ENCODE measurements around the gene RNF223.

Gene RNF223

GRCh38 chr1:1065265-1065939, 8.7 kb downstream of the RNF223 start:
- Histone ChIP-seq H3K27ac (ENCODE audit: low read depth, low read length, poor library complexity, severe bottlenecking) (no peak overlapping the region), H3K4me1 (ENCODE audit: insufficient read depth, low read length, severe bottlenecking) (peaks cover 6% of the 10 kb centered on the region), H3F3A (ENCODE audit: insufficient read depth, low read length) (no peaks in the 10 kb centered on the region), H3K36me3 (ENCODE audit: insufficient read depth, low read length) (no peaks in the 10 kb centered on the region; the same call in 1 of the 2 replicates), H2AFZ (ENCODE audit: low read length) (no peak overlapping the region), H3K9me2 (ENCODE audit: low read depth, low read length) (no peaks in the 10 kb centered on the region), H3K27me3 (ENCODE audit: insufficient read depth, low read length) (peaks cover 4% of the 10 kb centered on the region; the same call in 1 of the 2 replicates), H3K4me2 (ENCODE audit: low read length) (no peak overlapping the region), H3K9ac (ENCODE audit: low read length) (no peak overlapping the region), H4K20me1 (ENCODE audit: insufficient read depth, low read length) (no peaks in the 10 kb centered on the region), H3K4me3 (ENCODE audit: low read depth, low read length, poor library complexity, severe bottlenecking) (no peak overlapping the region), H3K79me2 (ENCODE audit: insufficient read depth, low read length) (no peaks in the 10 kb centered on the region), H3K9me3 (ENCODE audit: low read length) (no peaks in the 10 kb centered on the region)
- no peak for TF ChIP-seq CTCF (IDR thresholded peaks at IDR 0.05; ENCODE audit: low read length)
- TF ChIP-seq EZH2 (IDR thresholded peaks at IDR 0.05; ENCODE audit: borderline replicate concordance, low read length), result no peak

GRCh38 chr1:1063945-1064831, 9.9 kb downstream of the RNF223 start:
- no peak overlapping the region for H3K9ac ChIP-seq (ENCODE audit: low read length)
- no peaks in the 10 kb centered on the region; the same call in 1 of the 2 replicates for H3K36me3 ChIP-seq (ENCODE audit: insufficient read depth, low read length)
- H3K9me2 ChIP-seq (ENCODE audit: low read depth, low read length), result no peaks in the 10 kb centered on the region
- H4K20me1 ChIP-seq (ENCODE audit: insufficient read depth, low read length), result no peaks in the 10 kb centered on the region
- no peaks in the 10 kb centered on the region for H3K79me2 ChIP-seq (ENCODE audit: insufficient read depth, low read length)
- H3K27me3 ChIP-seq (ENCODE audit: insufficient read depth, low read length), result peaks cover 4% of the 10 kb centered on the region; the same call in 1 of the 2 replicates
- no peak overlapping the region for H3K4me2 ChIP-seq (ENCODE audit: low read length)
- H3K27ac ChIP-seq (ENCODE audit: low read depth, low read length, poor library complexity, severe bottlenecking), result no peak overlapping the region
- no peaks in the 10 kb centered on the region for H3F3A ChIP-seq (ENCODE audit: insufficient read depth, low read length)
- peak; percentile 86 for TF ChIP-seq CTCF (IDR thresholded peaks at IDR 0.05; ENCODE audit: low read length)
- no peak for TF ChIP-seq EZH2 (IDR thresholded peaks at IDR 0.05; ENCODE audit: borderline replicate concordance, low read length)
- peaks cover 6% of the 10 kb centered on the region for H3K4me1 ChIP-seq (ENCODE audit: insufficient read depth, low read length, severe bottlenecking)
- H3K9me3 ChIP-seq (ENCODE audit: low read length), result no peaks in the 10 kb centered on the region
- H3K4me3 ChIP-seq (ENCODE audit: low read depth, low read length, poor library complexity, severe bottlenecking), result no peak overlapping the region
- H2AFZ ChIP-seq (ENCODE audit: low read length), result no peak overlapping the region

- Histone ChIP-seq H2AFZ (ENCODE audit: low read length) (no peak overlapping the region), H3K4me3 (ENCODE audit: low read depth, low read length, poor library complexity, severe bottlenecking) (no peak overlapping the region), H3K4me2 (ENCODE audit: low read length) (no peak overlapping the region), H3K9ac (ENCODE audit: low read length) (no peak overlapping the region), H3K9me2 (ENCODE audit: low read depth, low read length) (no peaks in the 10 kb centered on the region), H3K27me3 (ENCODE audit: insufficient read depth, low read length) (peaks cover 4% of the 10 kb centered on the region; the same call in 1 of the 2 replicates), H3K79me2 (ENCODE audit: insufficient read depth, low read length) (no peaks in the 10 kb centered on the region), H3K9me3 (ENCODE audit: low read length) (no peaks in the 10 kb centered on the region), H3K4me1 (ENCODE audit: insufficient read depth, low read length, severe bottlenecking) (peaks cover 8% of the 10 kb centered on the region), H3F3A (ENCODE audit: insufficient read depth, low read length) (no peaks in the 10 kb centered on the region), H3K27ac (ENCODE audit: low read depth, low read length, poor library complexity, severe bottlenecking) (no peak overlapping the region), H3K36me3 (ENCODE audit: insufficient read depth, low read length) (no peaks in the 10 kb centered on the region; the same call in 1 of the 2 replicates), H4K20me1 (ENCODE audit: insufficient read depth, low read length) (no peaks in the 10 kb centered on the region)
- TF ChIP-seq EZH2 (IDR thresholded peaks at IDR 0.05; ENCODE audit: borderline replicate concordance, low read length) (no peak), CTCF (IDR thresholded peaks at IDR 0.05; ENCODE audit: low read length) (no peak)
Measured at GRCh38 chr1:1063261-1063944, 10.7 kb downstream of the RNF223 start.

Data from OCI-LY1 (cell line).